Activated CD4-positive, alpha-beta memory T cell treated with anti-CD3 and anti-CD28 coated beads, Interleukin-2, amount 10 ng/mL, durations not matched to agents 7 days and 5 days (primary cell): ENCODE results near the gene LNX1. TPM values are rescaled to one million over a fixed set of nuclear protein-coding genes. Genes with fewer than 3 reads are reported as not detected.

ENCODE experiments used
- CTCF ChIA-PET: fragments of 350-600 bp; sonication (Branson Sonifier 250); formaldehyde crosslinking; loops from one replicate; lab custom pipeline; 2021; ENCODE audit warnings: antibody characterized with exemption, inconsistent platforms; lab: Charles Lee
- POLR2A ChIA-PET: fragments of 350-600 bp; sonication (Branson Sonifier 250); formaldehyde crosslinking; loops from one replicate; lab custom pipeline; 2021; ENCODE audit warnings: antibody characterized with exemption; lab: Charles Lee
- DNase-seq: peaks from one replicate; pipeline ENCODE4 v3.0.0-alpha.2; 2020
- H3K27ac Mint-ChIP-seq: one replicate; pipeline ENCODE4 v1.8.0; 2021; ENCODE audit warnings: mild to moderate bottlenecking, mixed read lengths
- H3K27me3 Mint-ChIP-seq: one replicate; pipeline ENCODE4 v1.8.0; 2021; ENCODE audit warnings: mixed read lengths
- H3K36me3 Mint-ChIP-seq: one replicate; pipeline ENCODE4 v1.8.0; 2021; ENCODE audit warnings: low read depth, mixed read lengths
- H3K4me1 Mint-ChIP-seq: one replicate; pipeline ENCODE4 v1.8.0; 2021; ENCODE audit warnings: mixed read lengths
- H3K4me3 Mint-ChIP-seq: one replicate; pipeline ENCODE4 v1.8.0; 2021; ENCODE audit warnings: mild to moderate bottlenecking, mixed read lengths
- H3K9me3 Mint-ChIP-seq: one replicate; pipeline ENCODE4 v1.8.0; 2021; ENCODE audit warnings: mixed read lengths
- total RNA-seq, 2 experiments: library from RNA; stranded (reverse); gene quantifications; one replicate each; pipeline ENCODE4 v1.2.3, GENCODE V29; 2021

Gene LNX1
- total RNA-seq, 2 experiments from 2014 or later, result not detected

GRCh38 chr4:53595204-53595603, 3.9 kb upstream of the LNX1 start:
- Mint-ChIP-seq H3K4me1 (peaks cover 1% of the 10 kb centered on the region), H3K27me3 (peaks cover 25% of the 10 kb centered on the region), H3K36me3 (no peaks in the 10 kb centered on the region), H3K27ac (no peak overlapping the region), H3K4me3 (no peak overlapping the region), H3K9me3 (no peaks in the 10 kb centered on the region)
- CTCF ChIA-PET, result no interaction called here
- no peak for DNase-seq
- POLR2A ChIA-PET, result no interaction called here

DNA sequence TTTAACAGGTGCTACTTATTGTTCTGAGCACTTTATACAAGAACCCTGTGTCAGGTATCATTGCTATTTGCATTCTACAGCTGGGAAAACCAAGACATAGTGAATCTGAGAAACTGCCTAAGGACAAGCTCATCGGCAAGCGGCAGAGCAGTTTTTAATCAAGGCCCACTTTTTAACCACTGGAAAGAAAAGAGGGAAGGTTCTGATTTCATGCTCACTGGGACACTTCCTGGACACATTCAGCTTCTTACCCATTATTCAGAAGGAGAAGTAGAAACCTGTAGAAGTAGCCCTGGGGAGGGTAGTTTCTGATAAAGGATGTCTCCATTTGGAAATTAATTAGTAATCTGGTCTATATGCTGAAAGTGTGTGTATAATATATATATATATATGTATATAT, 2.5 kb upstream of the LNX1 start:
- no peaks in the 10 kb centered on the region for H3K9me3 Mint-ChIP-seq
- H3K27me3 Mint-ChIP-seq, result peaks cover 29% of the 10 kb centered on the region
- no peak overlapping the region for H3K4me3 Mint-ChIP-seq
- H3K4me1 Mint-ChIP-seq, result peaks cover 1% of the 10 kb centered on the region
- no peak for DNase-seq
- POLR2A ChIA-PET, result no interaction called here
- no peaks in the 10 kb centered on the region for H3K36me3 Mint-ChIP-seq
- CTCF ChIA-PET, result no interaction called here
- H3K27ac Mint-ChIP-seq, result no peak overlapping the region

DNA sequence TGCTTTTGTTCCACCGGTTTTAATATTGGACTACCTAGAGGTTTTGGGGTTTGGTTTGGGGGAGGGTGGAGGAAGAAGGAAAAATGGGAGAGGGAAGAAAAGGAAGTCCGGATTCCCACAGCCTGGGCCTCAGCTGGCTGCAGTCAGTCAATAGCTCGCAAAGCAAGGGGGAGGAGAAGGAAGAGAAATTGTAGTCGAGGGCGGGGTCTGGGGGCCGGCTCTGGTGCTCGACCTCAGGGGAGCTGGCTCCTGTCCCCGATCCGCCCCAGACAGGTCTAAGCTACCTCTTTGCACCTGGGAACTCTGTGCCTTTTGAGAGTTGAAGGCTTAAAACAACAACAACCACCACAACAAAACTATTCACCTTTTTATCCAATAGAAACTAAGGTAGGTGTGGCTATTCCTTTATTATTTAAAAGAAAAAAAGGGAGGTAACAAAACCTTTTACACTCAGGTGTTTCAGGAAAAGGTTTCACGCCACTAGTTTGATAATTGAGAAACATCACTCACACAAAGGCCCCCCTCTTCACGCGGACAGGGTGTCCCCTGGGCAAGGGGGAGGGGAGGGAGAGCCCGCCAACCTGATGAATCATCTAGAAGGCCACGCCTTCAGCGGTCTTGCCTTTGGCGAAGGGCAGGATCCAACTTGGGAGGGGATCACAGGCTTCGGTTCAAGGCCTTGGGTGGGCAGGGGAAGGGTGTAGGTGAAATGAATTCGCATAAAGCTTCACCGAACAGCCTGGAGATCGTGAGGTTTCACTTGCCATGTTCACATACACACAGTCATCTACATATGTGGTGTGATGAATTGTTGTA, 1.6 kb upstream of the LNX1 start:
- POLR2A ChIA-PET, result no interaction called here
- CTCF ChIA-PET, result no interaction called here
- DNase-seq, result no peak
- Mint-ChIP-seq H3K36me3 (no peaks in the 10 kb centered on the region), H3K4me1 (peaks cover 1% of the 10 kb centered on the region), H3K27ac (no peak overlapping the region), H3K9me3 (no peaks in the 10 kb centered on the region), H3K4me3 (no peak overlapping the region), H3K27me3 (peaks cover 29% of the 10 kb centered on the region)

DNA sequence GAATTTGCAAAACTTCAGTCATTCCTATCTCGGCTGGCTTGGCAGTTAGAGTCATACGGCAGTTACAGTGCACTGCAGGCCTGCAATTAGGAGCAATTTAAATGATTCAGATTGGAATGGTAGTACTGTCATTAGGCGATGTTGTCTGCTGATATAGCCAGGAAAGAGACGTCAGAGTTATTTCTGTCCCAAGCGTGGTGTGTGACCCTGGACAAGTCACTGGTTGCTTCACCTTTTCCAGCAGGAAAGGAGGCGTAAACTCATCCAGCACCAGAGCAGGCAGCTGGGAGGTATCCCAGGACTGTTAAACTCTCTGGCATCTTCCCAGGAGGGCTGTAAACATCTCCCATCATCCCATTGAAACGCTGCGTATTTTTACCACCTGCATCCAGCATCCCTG, 836 bp upstream of the LNX1 start:
- no peaks in the 10 kb centered on the region for H3K9me3 Mint-ChIP-seq
- ChIA-PET POLR2A (no interaction called here), CTCF (no interaction called here)
- peaks cover 29% of the 10 kb centered on the region for H3K27me3 Mint-ChIP-seq
- no peak overlapping the region for H3K27ac Mint-ChIP-seq
- peaks cover 1% of the 10 kb centered on the region for H3K4me1 Mint-ChIP-seq
- no peak overlapping the region for H3K4me3 Mint-ChIP-seq
- DNase-seq, result no peak
- no peaks in the 10 kb centered on the region for H3K36me3 Mint-ChIP-seq

DNA sequence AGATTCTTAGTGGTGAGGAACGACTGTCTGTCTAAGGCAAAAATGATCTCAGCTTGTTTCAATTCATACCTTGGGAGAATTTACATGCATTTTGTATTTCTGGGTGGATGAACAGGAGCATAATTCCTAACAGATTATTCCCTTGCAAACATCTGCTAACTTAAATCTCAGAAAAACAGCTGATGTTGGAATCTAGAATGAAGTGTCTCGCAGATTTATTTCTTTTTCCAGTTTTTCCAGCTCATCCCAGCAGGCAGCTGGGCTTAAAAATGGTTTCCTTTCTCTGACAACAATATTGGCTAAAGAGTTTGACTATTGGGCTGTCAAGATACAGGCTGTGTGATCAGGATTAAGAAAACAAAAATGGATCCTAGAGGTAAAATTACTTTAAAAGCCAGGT, 1.1 kb downstream of the LNX1 start:
- ChIA-PET CTCF (no interaction called here), POLR2A (no interaction called here)
- Mint-ChIP-seq H3K4me3 (no peak overlapping the region), H3K4me1 (peaks cover 1% of the 10 kb centered on the region), H3K9me3 (no peaks in the 10 kb centered on the region), H3K27me3 (peaks cover 29% of the 10 kb centered on the region), H3K36me3 (no peaks in the 10 kb centered on the region), H3K27ac (no peak overlapping the region)
- DNase-seq, result no peak

GRCh38 chr4:53589511-53589910, 1.8 kb downstream of the LNX1 start:
- ChIA-PET CTCF (no interaction called here), POLR2A (no interaction called here)
- Mint-ChIP-seq H3K9me3 (no peaks in the 10 kb centered on the region), H3K4me3 (no peak overlapping the region), H3K27me3 (peaks cover 26% of the 10 kb centered on the region), H3K27ac (no peak overlapping the region), H3K36me3 (no peaks in the 10 kb centered on the region), H3K4me1 (peaks cover 1% of the 10 kb centered on the region)
- DNase-seq, result no peak

DNA sequence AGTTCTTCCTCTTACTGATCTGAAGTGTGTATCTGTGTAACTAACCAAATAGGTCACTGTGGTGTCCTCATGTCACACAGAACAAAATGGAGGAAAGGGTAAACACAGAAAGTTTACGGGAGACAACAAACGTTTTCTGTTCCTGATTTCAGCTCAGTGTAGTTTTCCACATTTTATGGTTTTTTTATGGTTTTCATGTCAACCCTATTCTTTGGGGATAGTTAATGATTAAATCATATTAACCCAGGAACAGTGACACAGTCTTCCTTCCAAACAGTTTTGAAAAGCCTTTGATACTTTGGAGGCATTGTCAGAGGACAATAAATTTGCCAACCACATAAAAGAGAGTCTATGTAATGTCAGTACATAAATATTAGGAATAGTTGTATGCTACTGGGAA, 4.2 kb downstream of the LNX1 start:
- peaks cover 1% of the 10 kb centered on the region for H3K4me1 Mint-ChIP-seq
- no peak overlapping the region for H3K27ac Mint-ChIP-seq
- no peak overlapping the region for H3K4me3 Mint-ChIP-seq
- H3K36me3 Mint-ChIP-seq, result no peaks in the 10 kb centered on the region
- no peaks in the 10 kb centered on the region for H3K9me3 Mint-ChIP-seq
- CTCF ChIA-PET, result no interaction called here
- POLR2A ChIA-PET, result no interaction called here
- DNase-seq, result no peak
- peaks cover 23% of the 10 kb centered on the region for H3K27me3 Mint-ChIP-seq

- H3K4me1 Mint-ChIP-seq, result no peaks in the 10 kb centered on the region
- peaks cover 18% of the 10 kb centered on the region for H3K27me3 Mint-ChIP-seq
- ChIA-PET CTCF (no interaction called here), POLR2A (no interaction called here)
- no peak overlapping the region for H3K4me3 Mint-ChIP-seq
- H3K27ac Mint-ChIP-seq, result no peak overlapping the region
- H3K9me3 Mint-ChIP-seq, result no peaks in the 10 kb centered on the region
- H3K36me3 Mint-ChIP-seq, result no peaks in the 10 kb centered on the region
- no peak for DNase-seq
These were observed 5.0 kb downstream of the LNX1 start for GRCh38 chr4:53586121-53586816.

GRCh38 chr4:53584658-53585057, 6.6 kb downstream of the LNX1 start:
- DNase-seq, result no peak

GRCh38 chr4:53583513-53583912, 7.8 kb downstream of the LNX1 start:
- DNase-seq, result no peak
- CTCF ChIA-PET, result no interaction called here
- peaks cover 6% of the 10 kb centered on the region for H3K27me3 Mint-ChIP-seq
- H3K27ac Mint-ChIP-seq, result no peak overlapping the region
- POLR2A ChIA-PET, result no interaction called here
- no peaks in the 10 kb centered on the region for H3K36me3 Mint-ChIP-seq
- H3K4me3 Mint-ChIP-seq, result no peak overlapping the region
- H3K9me3 Mint-ChIP-seq, result no peaks in the 10 kb centered on the region
- H3K4me1 Mint-ChIP-seq, result no peaks in the 10 kb centered on the region

More at GRCh38 chr4:53584658-53585057, 6.6 kb downstream of the LNX1 start:
- H3K4me1 Mint-ChIP-seq, result no peaks in the 10 kb centered on the region
- no peak overlapping the region for H3K27ac Mint-ChIP-seq
- no peaks in the 10 kb centered on the region for H3K36me3 Mint-ChIP-seq
- ChIA-PET CTCF (no interaction called here), POLR2A (no interaction called here)
- peaks cover 6% of the 10 kb centered on the region for H3K27me3 Mint-ChIP-seq
- H3K9me3 Mint-ChIP-seq, result no peaks in the 10 kb centered on the region
- H3K4me3 Mint-ChIP-seq, result no peak overlapping the region

GRCh38 chr4:53582194-53582593, 9.1 kb downstream of the LNX1 start:
- ChIA-PET CTCF (no interaction called here), POLR2A (no interaction called here)
- DNase-seq, result no peak
- Mint-ChIP-seq H3K27me3 (peaks cover 6% of the 10 kb centered on the region), H3K4me3 (no peak overlapping the region), H3K27ac (no peak overlapping the region), H3K4me1 (no peaks in the 10 kb centered on the region), H3K36me3 (no peaks in the 10 kb centered on the region), H3K9me3 (no peaks in the 10 kb centered on the region)

DNA sequence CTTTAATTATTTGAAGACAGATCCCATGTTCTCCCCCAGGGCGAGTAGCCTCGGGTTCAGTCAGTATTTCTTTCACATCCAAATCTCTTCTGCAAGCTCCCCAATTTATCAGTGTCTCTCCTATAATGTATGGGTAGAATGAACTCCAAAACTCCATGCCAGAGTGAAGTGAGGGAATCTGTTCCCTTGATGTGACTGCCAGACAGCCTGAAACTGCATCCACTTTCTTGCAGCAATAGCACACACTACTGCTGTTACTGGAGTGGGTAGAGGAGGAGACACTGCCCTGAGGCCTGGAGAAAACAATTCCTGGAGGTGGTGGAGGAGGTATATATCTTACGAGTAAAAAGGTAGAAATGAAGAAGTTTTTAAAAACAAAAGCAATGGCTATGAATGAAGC, 11.0 kb downstream of the LNX1 start:
- Mint-ChIP-seq H3K4me3 (no peak overlapping the region), H3K4me1 (no peaks in the 10 kb centered on the region), H3K27me3 (peaks cover 6% of the 10 kb centered on the region), H3K27ac (no peak overlapping the region), H3K9me3 (no peaks in the 10 kb centered on the region), H3K36me3 (no peaks in the 10 kb centered on the region)
- DNase-seq, result no peak
- CTCF ChIA-PET, result no interaction called here
- POLR2A ChIA-PET, result no interaction called here

- Mint-ChIP-seq H3K9me3 (no peaks in the 10 kb centered on the region), H3K36me3 (no peaks in the 10 kb centered on the region), H3K27ac (no peak overlapping the region), H3K27me3 (peaks cover 6% of the 10 kb centered on the region), H3K4me3 (no peak overlapping the region), H3K4me1 (no peaks in the 10 kb centered on the region)
- ChIA-PET POLR2A (no interaction called here), CTCF (no interaction called here)
- DNase-seq, result no peak
These were observed 11.5 kb downstream of the LNX1 start for GRCh38 chr4:53579826-53580225.
